HG03196 (cell line): ENCODE results near the gene PRKG1.
"Not testable (repeated sequence)": the region's sequence is repeated elsewhere in the genome, so short reads cannot be mapped to it uniquely, and the experiment has no call there.

ENCODE experiments used
- ATAC-seq: cut with Tn5 transposase; IDR thresholded peaks from one replicate; pipeline ENCODE4 v1.9.1; 2021; ENCODE audit not compliant: unreplicated experiment

The PRKG1 gene

GRCh38 chr10:51260376-51260775 lies 186.1 kb downstream of the PRKG1 start:
- no peak for ATAC-seq

- ATAC-seq = no peak
These were observed 192.2 kb downstream of the PRKG1 start for GRCh38 chr10:51266496-51266895.

GRCh38 chr10:51267980-51268570 lies 193.8 kb downstream of the PRKG1 start:
- not testable (repeated sequence) for ATAC-seq

GRCh38 chr10:51269821-51270220 lies 195.5 kb downstream of the PRKG1 start:
- no peak for ATAC-seq

DNA sequence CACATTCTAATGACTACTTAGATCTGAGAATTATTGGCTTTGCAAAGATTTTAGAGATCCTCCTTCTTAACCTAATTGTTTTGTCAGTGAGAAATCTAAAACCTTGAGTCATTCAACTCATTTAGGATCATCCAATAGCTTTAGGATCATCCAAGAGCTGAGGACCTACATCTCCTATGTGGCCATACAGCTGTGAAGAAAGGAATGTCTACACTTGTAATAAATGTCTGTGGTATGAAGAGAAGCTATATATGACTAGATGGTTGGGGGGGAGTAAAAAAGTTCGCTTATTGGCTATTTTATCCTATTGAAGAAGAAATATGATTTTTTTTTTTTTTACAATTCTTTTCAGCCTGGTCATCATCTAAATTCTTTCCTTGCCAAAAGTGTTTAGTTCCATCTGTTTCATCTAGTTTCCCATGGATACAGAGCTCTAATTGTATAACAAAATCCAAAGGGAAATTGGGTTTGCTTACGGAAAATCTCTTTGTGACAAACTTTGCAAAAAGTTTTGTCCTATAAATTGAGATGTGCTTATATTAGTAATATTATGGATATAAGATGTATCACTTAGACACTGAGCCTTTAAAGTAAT lies 196.7 kb downstream of the PRKG1 start:
- no peak for ATAC-seq

DNA sequence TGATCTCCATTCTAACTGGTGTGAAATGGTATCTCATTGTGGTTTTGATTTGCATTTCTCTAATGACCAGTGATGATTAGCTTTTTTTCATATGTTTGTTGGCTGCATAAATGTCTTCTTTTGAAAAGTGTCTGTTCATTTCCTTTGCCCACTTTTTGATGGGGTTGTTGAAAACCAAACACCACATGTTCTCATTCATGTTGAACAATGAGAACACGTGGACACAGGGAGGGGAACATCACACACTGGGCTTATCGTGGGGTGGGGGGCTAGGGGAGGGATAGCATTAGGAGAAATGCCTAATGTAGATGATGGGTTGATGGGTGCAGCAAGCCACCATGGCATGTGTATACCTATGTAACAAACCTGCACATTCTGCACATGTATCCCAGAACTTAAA lies 197.8 kb downstream of the PRKG1 start:
- not testable (repeated sequence) for ATAC-seq

GRCh38 chr10:51272555-51272954 lies 198.3 kb downstream of the PRKG1 start:
- ATAC-seq = no peak

- no peak for ATAC-seq
These were observed 199.3 kb downstream of the PRKG1 start for GRCh38 chr10:51273574-51273973.

DNA sequence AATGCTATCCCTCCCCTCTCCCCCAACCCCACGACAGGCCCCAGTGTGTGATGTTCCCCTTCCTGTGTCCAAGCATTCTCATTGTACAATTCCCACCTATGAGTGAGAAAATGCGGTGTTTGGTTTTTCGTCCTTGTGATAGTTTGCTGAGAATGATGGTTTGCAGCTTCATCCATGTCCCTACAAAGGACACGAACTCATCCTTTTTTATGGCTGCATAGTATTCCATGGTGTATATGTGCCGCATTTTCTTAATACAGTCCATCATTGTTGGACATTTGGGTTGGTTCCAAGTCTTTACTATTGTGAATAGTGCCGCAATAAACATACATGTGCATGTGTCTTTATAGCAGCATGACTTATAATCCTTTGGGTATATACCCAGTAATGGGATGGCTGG lies 201.8 kb downstream of the PRKG1 start:
- not testable (repeated sequence) for ATAC-seq

GRCh38 chr10:51281387-51281786 lies 207.1 kb downstream of the PRKG1 start:
- ATAC-seq = not testable (repeated sequence)

DNA sequence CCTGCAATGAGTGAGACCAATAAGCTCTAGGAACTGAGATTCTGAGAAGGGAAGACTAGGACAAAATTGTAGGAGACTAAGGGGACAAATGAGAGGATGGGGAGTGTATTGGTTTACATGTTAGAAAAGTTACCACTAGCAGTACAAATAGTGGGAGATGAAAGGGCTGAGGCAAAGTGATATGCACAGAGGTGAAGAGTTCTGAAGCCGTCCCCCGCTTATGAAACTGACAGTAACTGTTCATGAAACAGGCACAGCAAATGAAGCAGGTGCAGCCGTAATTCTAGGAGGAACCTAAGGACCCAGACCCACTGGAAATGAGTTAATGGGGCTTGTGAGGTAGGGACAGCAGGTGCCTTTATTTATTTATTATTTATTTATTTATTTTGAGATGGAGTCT lies 211.3 kb downstream of the PRKG1 start:
- ATAC-seq = no peak

DNA sequence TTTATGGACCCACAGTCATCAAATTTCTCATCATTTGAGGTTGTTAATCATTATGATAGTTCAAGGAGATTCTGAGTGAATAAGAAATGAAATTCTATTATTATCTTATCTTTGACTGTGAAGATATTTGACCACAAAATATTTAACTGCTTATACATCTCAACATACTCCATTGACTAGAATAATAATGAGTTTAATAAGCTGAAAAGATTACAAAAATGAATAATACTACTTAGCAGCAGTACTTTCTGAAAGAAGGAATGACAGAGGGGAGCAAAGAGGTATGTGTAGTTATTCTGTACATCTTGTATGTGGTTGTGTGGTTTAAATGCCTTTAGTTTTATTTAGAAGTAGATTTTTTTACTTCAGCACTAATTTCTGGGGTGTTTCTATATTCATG lies 214.2 kb downstream of the PRKG1 start:
- no peak for ATAC-seq

- ATAC-seq = no peak
These were observed 215.2 kb downstream of the PRKG1 start for GRCh38 chr10:51289519-51289918.

GRCh38 chr10:51291961-51292360 lies 217.7 kb downstream of the PRKG1 start:
- no peak for ATAC-seq

- no peak for ATAC-seq
These were observed 223.2 kb downstream of the PRKG1 start for GRCh38 chr10:51297438-51297837.

- ATAC-seq = no peak
These were observed 226.5 kb downstream of the PRKG1 start for GRCh38 chr10:51300617-51301304.

GRCh38 chr10:51301644-51302043 lies 227.4 kb downstream of the PRKG1 start:
- no peak for ATAC-seq

DNA sequence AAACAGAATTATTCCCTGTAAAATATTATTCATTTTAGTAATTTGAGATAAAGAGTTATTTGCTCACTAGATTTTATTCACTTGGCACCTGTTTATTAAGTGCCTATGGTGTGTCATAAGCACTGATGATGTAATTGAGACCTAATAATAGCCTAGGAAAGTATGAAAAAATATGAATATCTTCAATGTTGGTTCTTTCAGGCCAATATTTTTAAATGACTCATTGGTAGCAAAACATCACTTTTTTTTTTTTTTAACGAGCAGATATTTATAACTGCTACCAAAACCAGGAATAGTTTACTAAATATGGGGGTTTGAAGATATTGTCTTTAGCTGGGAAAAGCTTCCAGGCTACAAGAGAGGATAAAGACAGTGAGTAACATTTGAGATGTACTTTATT lies 228.0 kb downstream of the PRKG1 start:
- ATAC-seq = no peak

GRCh38 chr10:51308116-51308515 lies 233.8 kb downstream of the PRKG1 start:
- ATAC-seq = no peak

- ATAC-seq = no peak
These were observed 236.9 kb downstream of the PRKG1 start for GRCh38 chr10:51311228-51311627.

- ATAC-seq = no peak
These were observed 238.5 kb downstream of the PRKG1 start for GRCh38 chr10:51312817-51313216.

- no peak for ATAC-seq
These were observed 239.0 kb downstream of the PRKG1 start for GRCh38 chr10:51313251-51313650.
